ENCODE measurements around the gene EDN3. TPM values are rescaled to one million over a fixed set of nuclear protein-coding genes. Genes with fewer than 3 reads are reported as not detected.

EDN3 gene
- total RNA-seq, 1 donor from 2014 or later: not detected

DNA sequence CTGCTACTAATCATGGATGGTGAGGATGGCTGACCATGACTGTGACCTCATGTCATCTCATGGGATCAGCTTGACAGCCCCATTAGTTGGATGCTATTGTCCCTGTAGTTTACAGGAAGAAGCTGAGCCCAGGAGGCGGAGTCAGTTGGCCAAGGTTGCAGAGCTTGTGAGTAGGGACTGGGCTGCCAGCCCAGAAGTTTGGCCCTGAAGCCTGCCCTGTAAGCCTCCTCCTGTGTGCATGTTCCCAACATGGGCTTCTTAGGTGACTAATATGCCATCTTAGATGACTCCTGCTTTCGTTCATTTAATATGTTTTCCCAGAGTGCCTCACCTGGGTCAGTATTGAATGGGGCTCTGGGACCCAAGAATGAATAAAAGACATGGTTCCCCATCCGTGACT lies 6.9 kb downstream of the EDN3 start:
- DNase-seq (no peak), ATAC-seq (ENCODE audit: low read depth) (no peak)
- Mint-ChIP-seq H3K36me3 (ENCODE audit: low read depth) (no peaks in the 10 kb centered on the region), H3K4me3 (no peak overlapping the region), H3K4me1 (no peaks in the 10 kb centered on the region), H3K9me3 (no peaks in the 10 kb centered on the region), H3K27me3 (peaks cover 30% of the 10 kb centered on the region), H3K27ac (no peak overlapping the region)
- POLR2A ChIA-PET: no interaction called here
- TF ChIP-seq, protein P1, sequence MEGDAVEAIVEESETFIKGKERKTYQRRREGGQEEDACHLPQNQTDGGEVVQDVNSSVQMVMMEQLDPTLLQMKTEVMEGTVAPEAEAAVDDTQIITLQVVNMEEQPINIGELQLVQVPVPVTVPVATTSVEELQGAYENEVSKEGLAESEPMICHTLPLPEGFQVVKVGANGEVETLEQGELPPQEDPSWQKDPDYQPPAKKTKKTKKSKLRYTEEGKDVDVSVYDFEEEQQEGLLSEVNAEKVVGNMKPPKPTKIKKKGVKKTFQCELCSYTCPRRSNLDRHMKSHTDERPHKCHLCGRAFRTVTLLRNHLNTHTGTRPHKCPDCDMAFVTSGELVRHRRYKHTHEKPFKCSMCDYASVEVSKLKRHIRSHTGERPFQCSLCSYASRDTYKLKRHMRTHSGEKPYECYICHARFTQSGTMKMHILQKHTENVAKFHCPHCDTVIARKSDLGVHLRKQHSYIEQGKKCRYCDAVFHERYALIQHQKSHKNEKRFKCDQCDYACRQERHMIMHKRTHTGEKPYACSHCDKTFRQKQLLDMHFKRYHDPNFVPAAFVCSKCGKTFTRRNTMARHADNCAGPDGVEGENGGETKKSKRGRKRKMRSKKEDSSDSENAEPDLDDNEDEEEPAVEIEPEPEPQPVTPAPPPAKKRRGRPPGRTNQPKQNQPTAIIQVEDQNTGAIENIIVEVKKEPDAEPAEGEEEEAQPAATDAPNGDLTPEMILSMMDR (IDR thresholded peaks at IDR 0.05): no peak
- intact Hi-C loops (cut with micrococcal nuclease): no loop called here
- CTCF ChIA-PET: no interaction called here

DNA sequence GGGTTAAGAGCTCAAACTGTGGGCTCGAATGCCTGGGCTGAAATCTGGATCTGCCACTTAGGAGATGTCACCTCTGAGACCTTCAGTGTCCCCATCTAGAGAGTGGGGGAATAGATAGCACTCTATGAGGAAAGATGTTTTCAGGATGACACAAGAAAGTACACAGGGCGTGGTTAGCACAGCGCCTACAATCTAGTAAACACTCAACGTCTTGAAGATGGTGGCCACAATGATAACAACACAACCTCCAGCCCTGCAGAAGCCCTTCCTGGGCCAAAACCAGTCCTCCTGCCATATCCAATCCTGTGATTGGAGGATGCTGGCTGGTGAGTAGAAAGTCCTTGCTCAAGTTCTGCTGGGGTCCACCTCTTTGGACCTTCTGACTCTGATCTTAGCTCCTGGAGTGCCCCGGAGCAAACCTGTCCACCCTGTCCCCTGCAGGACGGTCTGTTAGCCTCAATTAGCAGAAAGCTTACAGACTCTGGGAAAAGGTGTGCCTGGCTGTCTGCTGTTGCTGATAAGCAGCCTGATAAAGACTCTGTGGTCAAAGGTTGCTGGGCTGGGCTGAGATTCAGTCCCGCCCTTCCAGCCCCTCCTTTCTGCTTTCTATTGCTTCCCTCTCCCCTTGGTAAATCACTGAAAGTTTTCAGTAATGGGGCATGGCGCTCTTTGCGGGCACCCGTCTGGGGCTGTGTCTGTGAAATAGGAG lies 8.2 kb downstream of the EDN3 start:
- Mint-ChIP-seq H3K27ac (no peak overlapping the region), H3K27me3 (peaks cover 20% of the 10 kb centered on the region), H3K4me3 (no peak overlapping the region), H3K36me3 (ENCODE audit: low read depth) (no peaks in the 10 kb centered on the region), H3K4me1 (no peaks in the 10 kb centered on the region), H3K9me3 (no peaks in the 10 kb centered on the region)
- ChIA-PET POLR2A (no interaction called here), CTCF (no interaction called here)
- no peak for DNase-seq
- TF ChIP-seq, protein P1 (IDR thresholded peaks at IDR 0.05): no peak
- intact Hi-C loops (cut with micrococcal nuclease): no loop called here
- no peak for ATAC-seq (ENCODE audit: low read depth)

DNA sequence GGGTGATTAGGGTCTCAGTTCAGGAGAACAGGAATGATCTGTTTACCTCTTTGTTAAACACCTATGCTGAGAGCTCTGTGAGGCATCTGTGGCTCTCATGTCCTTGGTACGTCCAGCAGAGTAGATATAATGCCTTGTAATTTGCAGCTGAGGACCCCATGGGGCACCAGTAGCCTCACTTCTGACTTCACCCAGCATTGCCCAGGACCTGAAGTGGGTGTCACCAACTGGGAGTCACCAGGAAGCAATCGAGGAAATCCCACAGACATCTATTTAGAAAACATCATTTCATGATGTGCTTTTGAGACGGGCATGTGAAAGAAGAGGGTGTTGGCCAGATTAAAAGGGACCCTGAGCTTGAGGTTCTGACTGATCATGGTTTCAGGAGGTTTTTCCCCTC lies 8.8 kb downstream of the EDN3 start:
- no peak overlapping the region for H3K4me3 Mint-ChIP-seq

DNA sequence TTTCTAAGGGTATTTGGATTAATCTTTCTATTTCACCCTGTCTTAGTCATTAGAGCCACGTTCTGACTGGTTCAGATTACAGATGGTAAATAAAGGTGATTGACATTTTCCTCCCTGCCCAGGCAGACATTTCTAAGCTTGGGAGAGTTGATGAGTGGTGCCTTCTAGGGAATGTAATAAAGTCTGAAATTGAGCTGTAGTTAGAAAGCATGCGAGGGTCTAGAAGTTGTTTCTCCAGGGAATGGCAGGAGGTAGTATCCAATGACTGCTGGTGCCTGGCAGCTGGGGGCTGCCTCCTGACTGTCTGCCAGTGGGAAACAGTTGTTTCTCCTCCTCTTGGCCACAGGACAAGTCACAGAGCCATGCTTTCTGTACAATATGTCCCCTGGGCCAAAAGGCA lies 14.6 kb downstream of the EDN3 start:
- no peak for DNase-seq
- no peaks in the 10 kb centered on the region for H3K4me1 Mint-ChIP-seq
- H3K4me3 Mint-ChIP-seq: no peak overlapping the region
- H3K27ac Mint-ChIP-seq: no peak overlapping the region
- TF ChIP-seq, protein P1 (IDR thresholded peaks at IDR 0.05): no peak
- no peaks in the 10 kb centered on the region for H3K36me3 Mint-ChIP-seq (ENCODE audit: low read depth)
- no peak for ATAC-seq (ENCODE audit: low read depth)
- POLR2A ChIA-PET: interaction anchor here (0.6 kb wide), 1 partner anchor 422 kb away, joined by 4 read pairs; no protein-coding TSS in a partner anchor
- H3K27me3 Mint-ChIP-seq: peaks cover 6% of the 10 kb centered on the region
- no peaks in the 10 kb centered on the region for H3K9me3 Mint-ChIP-seq
- intact Hi-C loops (cut with micrococcal nuclease): no loop called here
- CTCF ChIA-PET: no interaction called here

More for the DNA sequence above, 8.8 kb downstream of the EDN3 start:
- ATAC-seq (ENCODE audit: low read depth) (no peak), DNase-seq (no peak)
- POLR2A ChIA-PET: no interaction called here
- intact Hi-C loops (cut with micrococcal nuclease): no loop called here
- CTCF ChIA-PET: no interaction called here
- H3K27me3 Mint-ChIP-seq: peaks cover 15% of the 10 kb centered on the region
- no peaks in the 10 kb centered on the region for H3K9me3 Mint-ChIP-seq
- TF ChIP-seq, protein P1 (IDR thresholded peaks at IDR 0.05): no peak
- no peaks in the 10 kb centered on the region for H3K4me1 Mint-ChIP-seq
- no peaks in the 10 kb centered on the region for H3K36me3 Mint-ChIP-seq (ENCODE audit: low read depth)
- no peak overlapping the region for H3K27ac Mint-ChIP-seq

DNA sequence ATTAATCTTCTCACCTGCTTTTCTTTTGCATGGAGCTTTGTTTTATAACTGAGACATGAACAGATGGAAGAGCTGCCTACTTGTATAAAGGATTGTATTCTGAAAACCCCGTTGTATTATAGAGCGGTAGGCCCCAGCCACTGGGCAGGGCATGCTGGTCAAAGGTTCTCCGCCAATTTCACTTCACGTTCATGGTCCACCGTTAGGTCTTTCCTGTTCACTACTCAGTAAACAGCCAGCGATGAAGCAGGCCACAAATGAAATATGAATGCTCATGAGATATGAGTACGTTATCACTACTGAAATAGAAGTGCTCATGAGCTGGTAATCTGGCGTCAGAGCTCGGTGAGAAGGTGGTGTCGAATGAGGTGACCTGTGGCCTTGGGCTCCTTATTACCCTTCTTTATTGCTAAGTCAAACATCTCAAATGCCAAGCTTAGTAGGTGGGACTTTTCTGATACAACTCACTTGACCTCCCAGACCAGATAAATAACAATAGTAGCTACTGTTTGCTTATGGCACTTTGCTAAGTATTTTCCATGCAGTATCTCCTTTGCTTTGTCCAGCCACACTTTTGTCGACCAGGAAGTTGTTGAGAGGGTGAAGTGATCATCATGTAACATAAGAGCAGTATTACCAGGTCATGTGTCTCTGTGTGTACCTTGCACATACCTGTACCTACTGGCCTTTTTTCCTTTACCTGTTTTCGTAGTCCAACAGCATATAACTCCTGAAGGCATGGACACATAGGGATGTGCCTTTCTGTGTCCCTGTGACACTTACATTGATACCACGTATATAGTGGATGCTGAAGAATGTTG lies 16.7 kb downstream of the EDN3 start:
- CTCF ChIA-PET: no interaction called here
- Mint-ChIP-seq H3K4me3 (no peak overlapping the region), H3K36me3 (ENCODE audit: low read depth) (no peaks in the 10 kb centered on the region), H3K9me3 (no peaks in the 10 kb centered on the region), H3K4me1 (no peaks in the 10 kb centered on the region), H3K27ac (no peak overlapping the region), H3K27me3 (peaks cover 4% of the 10 kb centered on the region)
- POLR2A ChIA-PET: no interaction called here
- ATAC-seq (ENCODE audit: low read depth): no peak
- TF ChIP-seq, protein P1 (IDR thresholded peaks at IDR 0.05): no peak
- intact Hi-C loops (cut with micrococcal nuclease): no loop called here
- DNase-seq: no peak
